Caco-2 (cell line): ENCODE measurements around the gene CRAT. TPM values are rescaled to one million over a fixed set of nuclear protein-coding genes. Genes with fewer than 3 reads are reported as not detected.
A peak's percentile ranks its signal among the peaks of the same experiment; 100 is the strongest.

Experiments
- BruUV-seq: library from RNA; stranded (reverse); fragments of 400-500 nt; replicated peaks from 2 replicates; lab custom pipeline; 2021; lab: Mats Ljungman, UMichigan
- CTCF ChIA-PET: fragments of 300-600 bp; sonication (Branson Sonifier 250); formaldehyde crosslinking; loops from one replicate; lab custom pipeline; 2022; ENCODE audit warnings: antibody characterized with exemption; lab: Charles Lee
- POLR2A ChIA-PET: fragments of 300-600 bp; sonication (Branson Sonifier 250); formaldehyde crosslinking; loops from one replicate; lab custom pipeline; 2022; ENCODE audit warnings: antibody characterized with exemption; lab: Charles Lee
- DNase-seq, 2 experiments: peaks; one replicate each; pipeline versions ENCODE4 v3.0.0 to v3.0.0-alpha.2; 2020 to 2022
- H3K27me3 ChIP-seq: replicated peaks from 2 replicates; pipeline ENCODE4 v1.6.0; 2011; ENCODE audit warnings: low read length; ENCODE audit not compliant: control insufficient read depth, insufficient read depth
- H3K36me3 ChIP-seq: 2 replicates; pipeline ENCODE4 v1.5.1; 2011; ENCODE audit warnings: low read length; ENCODE audit not compliant: control insufficient read depth, insufficient read depth
- H3K4me1 ChIP-seq: fragments of 250-450 bp; sonication (Bioruptor Pico); 2 replicates; pipeline ENCODE4 v1.5.1; 2020; ENCODE audit warnings: mild to moderate bottlenecking
- H3K4me3 ChIP-seq: 2 replicates; pipeline ENCODE4 v1.5.1; 2011; ENCODE audit warnings: low read depth, mild to moderate bottlenecking, control low read depth, low read length
- H3K9me3 ChIP-seq: fragments of 250-450 bp; sonication (Bioruptor Pico); 2 replicates; pipeline ENCODE4 v1.5.1; 2020; ENCODE audit warnings: mild to moderate bottlenecking, moderate library complexity
- H3K27ac Mint-ChIP-seq: one replicate; pipeline ENCODE4 v1.8.0; 2022; ENCODE audit warnings: mixed read lengths; ENCODE audit not compliant: unreplicated experiment
- H3K27me3 Mint-ChIP-seq: one replicate; pipeline ENCODE4 v1.8.0; 2022; ENCODE audit warnings: mixed read lengths; ENCODE audit not compliant: insufficient read depth, unreplicated experiment
- H3K36me3 Mint-ChIP-seq: one replicate; pipeline ENCODE4 v1.8.0; 2022; ENCODE audit warnings: mild to moderate bottlenecking, mixed read lengths; ENCODE audit not compliant: insufficient read depth, unreplicated experiment
- H3K4me1 Mint-ChIP-seq: one replicate; pipeline ENCODE4 v1.8.0; 2022; ENCODE audit warnings: low read depth, mixed read lengths; ENCODE audit not compliant: unreplicated experiment
- H3K4me3 Mint-ChIP-seq: one replicate; pipeline ENCODE4 v1.8.0; 2022; ENCODE audit warnings: mild to moderate bottlenecking, moderate library complexity, mixed read lengths; ENCODE audit not compliant: unreplicated experiment
- H3K9me3 Mint-ChIP-seq: one replicate; pipeline ENCODE4 v1.8.0; 2022; ENCODE audit warnings: mixed read lengths; ENCODE audit not compliant: unreplicated experiment
- CTCF ChIP-seq, 2 experiments: fragments of 200-600 bp in 1 of 2; IDR thresholded peaks; 1 replicate in 1 of 2; 2 replicates in 1 of 2; pipeline versions ENCODE4 v1.5.1 to v1.8.0; 2011 to 2022; ENCODE audit warnings: antibody characterized with exemption in 1 of 2, control low read depth in 1 of 2, inconsistent platforms in 1 of 2, low read depth in 1 of 2, low read length in 1 of 2, mild to moderate bottlenecking in 1 of 2, moderate library complexity in 1 of 2; ENCODE audit not compliant: insufficient read depth in 1 of 2, severe bottlenecking in 1 of 2, unreplicated experiment in 1 of 2
- intact Hi-C: fragments of 100-400 bp; cut with micrococcal nuclease; formaldehyde crosslinking; loops from one replicate; pipeline ENCODE4 v1.10.0; 2022; ENCODE audit not compliant: unreplicated experiment
- total RNA-seq: library from RNA; stranded (reverse); gene quantifications from 2 replicates; pipeline ENCODE4 v1.2.3, GENCODE V29; 2022

The CRAT gene
- total RNA-seq, 1 experiment from 2014 or later: 20.7 TPM

DNA sequence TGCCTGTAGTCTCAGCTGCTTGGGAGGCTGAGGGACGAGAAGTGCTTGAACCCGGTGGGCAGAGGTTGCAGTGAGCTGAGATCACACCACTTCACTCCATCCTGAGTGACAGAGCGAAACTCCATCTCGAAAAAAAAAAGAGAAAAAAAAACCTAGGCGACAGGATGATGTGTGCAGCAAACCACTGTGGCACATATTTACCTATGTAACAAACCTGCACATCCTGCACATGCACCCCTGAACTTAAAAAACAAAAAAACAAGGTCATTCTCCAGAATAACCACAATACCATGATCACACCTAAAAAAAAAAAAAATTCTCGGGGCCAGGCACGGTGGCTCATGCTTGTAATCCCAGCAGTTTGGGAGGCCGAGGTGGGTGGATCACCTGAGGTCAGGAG lies 37.2 kb downstream of the CRAT start:
- no peaks in the 10 kb centered on the region for H3K27me3 Mint-ChIP-seq
- intact Hi-C loops: no loop called here
- TF ChIP-seq CTCF (IDR thresholded peaks at IDR 0.05; ENCODE audit: insufficient read depth in 1 of 2, low read depth in 1 of 2, low read length in 1 of 2, severe bottlenecking in 1 of 2, unreplicated experiment in 1 of 2): no peak
- H3K4me1 Mint-ChIP-seq: no peaks in the 10 kb centered on the region
- DNase-seq: no peak
- no peaks in the 10 kb centered on the region; the same call in 1 of the 2 replicates for H3K4me1 ChIP-seq
- H3K4me3 ChIP-seq: no peak overlapping the region
- no peak overlapping the region for H3K4me3 Mint-ChIP-seq
- no peaks in the 10 kb centered on the region for H3K9me3 Mint-ChIP-seq
- CTCF ChIA-PET: interaction anchor here (1.3 kb wide), 1 partner anchor 45 kb away, joined by 10 read pairs; the partner anchor contains the start of gene SH3GLB2
- no TSS peak for BruUV-seq
- H3K27me3 ChIP-seq: no peaks in the 10 kb centered on the region
- H3K27ac Mint-ChIP-seq: no peak overlapping the region
- H3K36me3 ChIP-seq: no peaks in the 10 kb centered on the region
- POLR2A ChIA-PET: no interaction called here
- no peaks in the 10 kb centered on the region for H3K9me3 ChIP-seq
- H3K36me3 Mint-ChIP-seq: no peaks in the 10 kb centered on the region

GRCh38 chr9:129072171-129072570 lies 38.4 kb downstream of the CRAT start:
- POLR2A ChIA-PET: no interaction called here
- Histone ChIP-seq H3K36me3 (no peaks in the 10 kb centered on the region), H3K4me1 (no peaks in the 10 kb centered on the region; the same call in 1 of the 2 replicates), H3K4me3 (no peak overlapping the region), H3K9me3 (no peaks in the 10 kb centered on the region), H3K27me3 (no peaks in the 10 kb centered on the region)
- BruUV-seq: no TSS peak
- no peaks in the 10 kb centered on the region for H3K4me1 Mint-ChIP-seq
- no peak overlapping the region for H3K4me3 Mint-ChIP-seq
- H3K9me3 Mint-ChIP-seq: no peaks in the 10 kb centered on the region
- peaks cover 9% of the 10 kb centered on the region for H3K36me3 Mint-ChIP-seq
- intact Hi-C loops: no loop called here
- H3K27me3 Mint-ChIP-seq: no peaks in the 10 kb centered on the region
- no peak for DNase-seq
- CTCF ChIA-PET: no interaction called here
- H3K27ac Mint-ChIP-seq: no peak overlapping the region
- TF ChIP-seq CTCF (IDR thresholded peaks at IDR 0.05; ENCODE audit: insufficient read depth in 1 of 2, low read depth in 1 of 2, low read length in 1 of 2, severe bottlenecking in 1 of 2, unreplicated experiment in 1 of 2): no peak

DNA sequence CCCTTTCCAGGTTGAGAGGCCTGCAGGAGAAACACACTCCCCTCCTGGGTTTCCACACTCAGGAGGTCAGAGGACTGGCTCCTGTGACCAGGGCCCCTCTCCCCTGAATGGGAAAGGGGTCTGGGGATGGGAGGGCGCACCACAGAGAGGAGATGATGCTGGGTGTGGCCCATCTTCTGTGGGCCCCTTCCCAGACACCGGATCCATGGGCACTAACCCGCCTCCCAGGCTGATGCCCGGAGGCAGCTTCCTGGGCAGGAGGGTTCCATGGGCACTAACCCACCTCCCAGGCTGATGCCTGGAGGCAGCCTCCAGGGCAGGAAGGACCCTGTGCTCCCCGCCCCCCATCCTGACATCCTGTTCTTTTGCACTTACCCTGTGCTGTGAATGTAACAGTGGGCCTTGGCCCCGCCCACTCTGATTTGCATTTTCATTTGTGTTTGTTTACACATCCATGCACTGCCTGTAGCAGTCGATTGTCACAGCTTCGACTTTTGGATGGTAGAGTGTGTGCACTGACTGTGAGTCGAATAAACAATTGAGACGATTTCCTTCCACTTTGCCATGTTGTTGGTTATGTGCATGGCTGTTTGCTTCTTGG lies 39.0 kb downstream of the CRAT start:
- intact Hi-C loops: no loop called here
- H3K27me3 Mint-ChIP-seq: no peaks in the 10 kb centered on the region
- H3K27ac Mint-ChIP-seq: no peak overlapping the region
- Histone ChIP-seq H3K27me3 (no peaks in the 10 kb centered on the region), H3K36me3 (no peaks in the 10 kb centered on the region), H3K4me3 (no peak overlapping the region), H3K4me1 (no peaks in the 10 kb centered on the region; the same call in 1 of the 2 replicates), H3K9me3 (no peaks in the 10 kb centered on the region)
- no TSS peak for BruUV-seq
- H3K36me3 Mint-ChIP-seq: peaks cover 12% of the 10 kb centered on the region
- POLR2A ChIA-PET: no interaction called here
- DNase-seq: peak in 1 of 2 experiments; percentile 33
- H3K4me3 Mint-ChIP-seq: no peak overlapping the region
- H3K4me1 Mint-ChIP-seq: no peaks in the 10 kb centered on the region
- no peak for TF ChIP-seq CTCF (IDR thresholded peaks at IDR 0.05; ENCODE audit: insufficient read depth in 1 of 2, low read depth in 1 of 2, low read length in 1 of 2, severe bottlenecking in 1 of 2, unreplicated experiment in 1 of 2)
- no peaks in the 10 kb centered on the region for H3K9me3 Mint-ChIP-seq
- CTCF ChIA-PET: no interaction called here
